ENCODE measurements around the gene SLC35F3.

Gene SLC35F3

GRCh38 chr1:233904633-233905415 is at the start of gene SLC35F3:
TSS of gene SLC35F3 (plus strand) at chr1:233904676.
- Histone ChIP-seq H3K36me3 (no peaks in the 10 kb centered on the region), H3K4me1 (peaks cover 0 to 10% (median 0%) of the 10 kb centered on the region in 4 donors), H3K27me3 (peaks cover 0 to 19% of the 10 kb centered on the region in 2 donors), H3K9me3 (no peaks in the 10 kb centered on the region), H3K4me3 (no peak within 1 kb of the TSS), H3K27ac (no peak within 1 kb of the TSS)
- TF ChIP-seq CTCF (IDR thresholded peaks at IDR 0.05) = no peak
- no peak for DNase-seq
- intact Hi-C loops (cut with DNase I; ENCODE audit: low total_unique reads) = no loop called here

- no peak for TF ChIP-seq CTCF (IDR thresholded peaks at IDR 0.05)
- Histone ChIP-seq H3K27ac (no peak overlapping the region), H3K27me3 (no peaks in the 10 kb centered on the region), H3K4me3 (no peak overlapping the region), H3K36me3 (no peaks in the 10 kb centered on the region), H3K9me3 (no peaks in the 10 kb centered on the region), H3K4me1 (no peaks in the 10 kb centered on the region)
- DNase-seq = no peak
- intact Hi-C loops (cut with DNase I; ENCODE audit: low total_unique reads) = no loop called here
These were observed 45.0 kb upstream of the SLC35F3 start for GRCh38 chr1:233859446-233859845.

GRCh38 chr1:233863901-233864545 is 40.5 kb upstream of the SLC35F3 start:
- Histone ChIP-seq H3K27ac (no peak overlapping the region), H3K27me3 (no peaks in the 10 kb centered on the region), H3K36me3 (no peaks in the 10 kb centered on the region), H3K9me3 (no peaks in the 10 kb centered on the region), H3K4me1 (no peaks in the 10 kb centered on the region), H3K4me3 (no peak overlapping the region)
- intact Hi-C loops (cut with DNase I; ENCODE audit: low total_unique reads) = no loop called here
- no peak for TF ChIP-seq CTCF (IDR thresholded peaks at IDR 0.05)
- no peak for DNase-seq

- intact Hi-C loops (cut with DNase I; ENCODE audit: low total_unique reads) = no loop called here
- H3K27ac ChIP-seq = no peak overlapping the region
- H3K27me3 ChIP-seq = no peaks in the 10 kb centered on the region
- no peak overlapping the region for H3K4me3 ChIP-seq
- no peaks in the 10 kb centered on the region for H3K4me1 ChIP-seq
- H3K9me3 ChIP-seq = no peaks in the 10 kb centered on the region
- no peak for TF ChIP-seq CTCF (IDR thresholded peaks at IDR 0.05)
- no peaks in the 10 kb centered on the region for H3K36me3 ChIP-seq
- no peak for DNase-seq
These were observed 39.9 kb upstream of the SLC35F3 start for GRCh38 chr1:233864578-233864977.

GRCh38 chr1:233865216-233865615 is 39.3 kb upstream of the SLC35F3 start:
- Histone ChIP-seq H3K36me3 (no peaks in the 10 kb centered on the region), H3K27ac (no peak overlapping the region), H3K4me1 (no peaks in the 10 kb centered on the region), H3K27me3 (no peaks in the 10 kb centered on the region), H3K9me3 (no peaks in the 10 kb centered on the region), H3K4me3 (no peak overlapping the region)
- no peak for TF ChIP-seq CTCF (IDR thresholded peaks at IDR 0.05)
- intact Hi-C loops (cut with DNase I; ENCODE audit: low total_unique reads) = no loop called here
- no peak for DNase-seq
